ENCODE results near the gene RPTOR.

RPTOR gene

DNA sequence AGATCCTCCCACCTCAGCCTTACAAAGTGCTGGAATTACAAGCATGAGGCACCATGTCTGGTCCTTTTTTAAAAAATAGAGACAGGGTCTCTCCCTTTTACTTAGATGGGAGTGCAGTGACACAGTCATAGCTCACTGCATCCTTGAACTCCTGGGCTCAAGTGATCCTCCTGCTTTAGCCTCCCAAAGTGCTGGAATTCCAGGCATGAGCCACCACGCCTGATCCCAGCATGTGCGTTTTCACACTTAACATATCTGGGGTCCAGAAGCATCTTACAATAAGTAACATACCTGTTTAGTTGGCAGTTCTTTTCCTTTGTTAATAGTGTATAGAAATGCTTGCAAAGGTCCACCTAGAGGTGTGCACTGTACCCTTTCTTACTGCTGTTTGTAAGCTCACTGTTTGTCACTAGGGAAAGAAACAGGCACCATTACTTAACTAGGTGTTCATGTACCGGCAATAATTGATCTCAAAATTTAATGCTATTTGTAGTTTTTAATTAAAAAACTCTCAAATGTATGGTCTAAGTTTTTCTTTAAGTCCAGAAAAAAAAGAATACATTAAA is 221.7 kb downstream of the RPTOR start:
- DNase-seq (ENCODE audit: low read depth): no peak
- TF ChIP-seq CTCF (IDR thresholded peaks at IDR 0.05; ENCODE audit: control insufficient read depth, insufficient read depth, low read depth, low read length, missing control alignments): no peak
- H3K4me3 ChIP-seq (ENCODE audit: control insufficient read depth, low read depth, low read length): no peak overlapping the region

DNA sequence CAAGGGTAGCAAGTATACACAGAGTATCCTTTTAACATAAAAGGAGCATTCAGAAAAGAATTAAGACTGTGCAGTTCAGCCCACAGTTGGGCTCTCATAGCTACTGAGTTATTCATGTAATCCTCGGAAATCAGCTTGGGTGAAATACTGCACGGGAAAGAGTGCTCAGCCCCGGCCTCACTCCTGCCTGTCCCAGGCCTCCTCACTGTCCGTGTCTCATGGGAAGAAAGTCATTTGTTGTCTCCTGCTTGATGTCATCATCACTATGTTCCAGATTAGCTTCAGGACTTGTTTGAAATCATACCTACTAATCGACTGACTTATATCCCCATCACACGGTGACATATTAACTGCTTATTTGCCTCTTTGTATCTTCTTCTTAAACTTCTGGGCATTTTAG is 223.8 kb downstream of the RPTOR start:
- no peak overlapping the region for H3K4me3 ChIP-seq (ENCODE audit: control insufficient read depth, low read depth, low read length)
- no peak for TF ChIP-seq CTCF (IDR thresholded peaks at IDR 0.05; ENCODE audit: control insufficient read depth, insufficient read depth, low read depth, low read length, missing control alignments)
- no peak for DNase-seq (ENCODE audit: low read depth)

- H3K4me3 ChIP-seq (ENCODE audit: control insufficient read depth, low read depth, low read length): no peak overlapping the region
- no peak for DNase-seq (ENCODE audit: low read depth)
- TF ChIP-seq CTCF (IDR thresholded peaks at IDR 0.05; ENCODE audit: control insufficient read depth, insufficient read depth, low read depth, low read length, missing control alignments): no peak
Observed at GRCh38 chr17:80768936-80769335, 224.3 kb downstream of the RPTOR start.

- DNase-seq (ENCODE audit: low read depth): no peak
- TF ChIP-seq CTCF (IDR thresholded peaks at IDR 0.05; ENCODE audit: control insufficient read depth, insufficient read depth, low read depth, low read length, missing control alignments): no peak
- H3K4me3 ChIP-seq (ENCODE audit: control insufficient read depth, low read depth, low read length): no peak overlapping the region
Observed at GRCh38 chr17:80769516-80769915, 224.9 kb downstream of the RPTOR start.

DNA sequence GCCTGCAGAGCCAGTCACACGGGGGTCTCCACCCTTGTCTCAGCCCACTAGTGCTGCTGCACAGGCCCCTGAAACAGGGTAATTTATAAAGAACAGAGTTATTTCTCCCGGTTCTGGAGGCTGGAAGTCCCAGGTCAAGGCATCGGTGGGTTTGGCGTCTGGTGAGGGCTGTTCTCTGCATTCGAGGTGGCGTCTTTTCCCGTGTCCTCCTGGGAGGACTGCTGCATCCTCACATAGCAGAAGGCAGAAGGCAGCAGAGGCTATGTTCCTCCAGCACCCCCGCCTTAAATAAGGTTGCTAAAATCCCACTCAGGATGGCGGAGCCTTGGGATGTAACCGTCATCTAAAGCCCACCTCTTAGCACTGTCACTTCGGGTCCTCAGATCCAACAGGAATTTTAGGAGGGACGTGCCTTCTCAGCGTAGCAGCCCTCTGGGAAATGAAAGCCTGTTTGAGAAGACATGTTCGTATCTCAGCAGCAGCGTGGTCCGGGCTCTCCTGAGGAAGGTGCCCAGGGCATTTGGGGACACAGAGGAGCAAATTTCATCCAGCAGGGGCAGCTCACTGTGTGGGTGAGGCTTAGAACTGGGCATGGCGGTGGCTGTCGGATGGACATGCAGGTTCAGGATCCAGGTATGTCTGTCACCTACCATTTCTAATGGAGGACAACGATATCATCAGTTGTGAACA is 225.4 kb downstream of the RPTOR start:
- no peak for DNase-seq (ENCODE audit: low read depth)
- no peak overlapping the region for H3K4me3 ChIP-seq (ENCODE audit: control insufficient read depth, low read depth, low read length)
- no peak for TF ChIP-seq CTCF (IDR thresholded peaks at IDR 0.05; ENCODE audit: control insufficient read depth, insufficient read depth, low read depth, low read length, missing control alignments)

DNA sequence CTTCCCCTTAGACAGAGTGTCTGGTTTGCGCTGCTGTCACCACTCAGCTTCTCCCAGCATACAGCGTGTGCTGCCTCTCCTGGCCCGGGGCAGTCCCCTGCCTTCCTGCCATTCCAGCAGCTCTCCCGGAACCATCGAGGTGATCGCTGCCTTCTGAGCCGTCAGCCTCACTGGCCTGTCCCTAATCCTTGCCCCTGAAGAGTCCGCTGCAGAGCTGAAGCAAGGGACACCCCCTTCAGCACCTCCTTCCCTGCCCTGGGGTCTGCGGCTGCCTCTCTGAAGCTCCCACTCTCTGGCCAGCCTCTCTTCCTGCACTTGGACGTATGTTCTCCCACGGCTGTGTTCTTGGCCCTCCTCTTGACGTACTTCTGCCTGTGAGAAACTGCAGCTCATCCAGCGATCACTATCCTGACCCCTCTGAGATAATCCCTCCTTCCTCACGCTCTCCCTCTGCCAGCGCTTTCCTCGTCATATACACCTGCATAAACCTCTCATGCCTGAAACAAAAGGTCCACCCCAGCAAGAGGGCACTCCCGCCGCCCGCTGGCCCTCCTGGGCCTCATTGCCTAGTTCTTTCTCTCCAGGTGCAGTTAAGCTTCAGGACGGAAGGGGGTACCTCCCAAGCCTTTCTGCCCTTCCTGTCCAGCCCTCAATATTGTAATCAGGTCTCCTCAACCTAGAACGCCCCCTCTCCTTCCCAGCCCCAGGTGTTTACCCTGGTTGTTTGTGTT is 226.4 kb downstream of the RPTOR start:
- no peak for DNase-seq (ENCODE audit: low read depth)
- no peak for TF ChIP-seq CTCF (IDR thresholded peaks at IDR 0.05; ENCODE audit: control insufficient read depth, insufficient read depth, low read depth, low read length, missing control alignments)
- H3K4me3 ChIP-seq (ENCODE audit: control insufficient read depth, low read depth, low read length): no peak overlapping the region
